Stimulated activated CD4-positive, alpha-beta T cell treated with anti-CD3 and anti-CD28 coated beads, TNF-alpha, amount 100 ng/mL, for 4 hours (primary cell): Measurements from ENCODE around the gene SLC2A10.
"Not testable (repeated sequence)": the region's sequence is repeated elsewhere in the genome, so short reads cannot be mapped to it uniquely, and the experiment has no call there.

Experiments used
- DNase-seq, 3 experiments: peaks; one replicate each; pipeline ENCODE4 v3.0.0-alpha.2; 2020; ENCODE audit warnings: low read depth in 3 of 3

The SLC2A10 gene

DNA sequence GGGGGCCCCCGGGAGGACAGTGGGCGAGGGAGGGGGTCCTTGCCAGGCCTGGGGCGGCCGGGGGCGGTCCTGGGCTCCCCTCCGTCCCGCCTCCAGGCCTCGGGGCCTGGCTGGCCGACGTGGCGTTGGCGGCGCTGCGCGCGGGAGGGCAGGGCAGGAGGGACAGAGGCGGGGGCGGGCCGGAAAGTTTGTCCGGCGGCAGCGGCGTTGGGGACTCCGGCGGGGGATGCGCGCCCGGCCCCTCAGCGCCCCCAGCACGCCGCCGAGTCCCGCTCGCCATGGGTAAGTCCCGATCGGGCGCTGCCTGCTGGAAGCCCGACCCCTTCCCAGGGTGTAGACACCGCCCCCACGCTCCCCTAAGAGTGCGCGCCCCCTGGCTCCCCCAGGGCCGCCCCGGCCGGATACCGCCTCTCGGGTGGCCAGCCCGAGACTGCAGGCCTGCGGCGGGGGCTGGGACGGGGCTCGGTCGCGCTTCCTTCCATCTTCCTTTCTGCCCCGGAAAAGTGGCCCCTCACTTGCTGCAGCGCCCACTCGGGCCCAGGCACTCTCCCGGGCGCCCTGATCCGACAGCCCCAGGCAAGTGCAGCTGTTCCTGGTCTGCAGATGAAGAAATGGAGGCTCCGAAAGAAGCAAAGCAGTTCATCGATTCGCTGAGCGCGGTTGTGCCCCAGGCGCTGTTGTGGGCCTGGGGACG lies at the start of gene SLC2A10:
SLC2A10 (plus strand) TSS at position 191 of the 694 bp plus-strand sequence; CDS start at position 279, 88 bp downstream.
- no peak for DNase-seq

DNA sequence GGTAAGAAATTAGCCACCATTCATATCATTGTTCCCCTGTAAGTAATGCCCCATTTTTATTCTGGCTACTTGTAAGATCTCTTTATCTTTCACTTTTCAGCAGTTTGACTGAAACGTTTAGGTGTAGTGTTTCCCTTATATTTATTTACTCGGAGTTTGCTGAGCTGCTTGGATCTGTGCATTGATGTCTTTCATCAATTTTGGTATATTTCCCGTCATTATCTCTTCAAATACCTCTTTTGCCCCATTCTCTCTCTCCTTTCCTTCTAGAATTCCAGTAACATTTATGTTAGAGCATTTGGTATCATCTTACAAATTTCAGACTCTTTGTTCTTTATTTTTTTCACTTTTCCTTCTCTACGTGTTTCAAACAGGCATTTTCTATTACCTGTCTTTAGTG lies 49.0 kb upstream of the SLC2A10 start:
- DNase-seq: no peak

GRCh38 chr20:46661659-46662058 lies 47.8 kb upstream of the SLC2A10 start:
- DNase-seq: no peak

DNA sequence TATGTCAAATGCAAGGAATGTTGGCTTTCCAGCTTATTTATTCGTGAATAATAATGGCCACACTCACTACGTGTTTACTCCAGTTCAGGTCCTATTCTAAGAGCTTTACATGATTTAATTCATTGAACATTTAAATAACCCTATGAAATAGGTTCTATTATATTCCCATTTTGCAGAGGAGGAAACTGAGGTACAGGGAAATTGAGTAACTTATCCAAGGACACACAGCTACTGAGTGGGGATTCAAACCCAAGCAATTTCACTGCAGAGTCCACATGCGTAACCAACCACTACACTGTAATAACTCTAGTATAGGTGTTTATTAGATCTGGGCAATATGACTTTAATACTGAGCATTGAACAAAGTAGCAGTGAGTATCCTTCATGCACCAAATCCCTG lies 45.9 kb upstream of the SLC2A10 start:
- no peak for DNase-seq

DNA sequence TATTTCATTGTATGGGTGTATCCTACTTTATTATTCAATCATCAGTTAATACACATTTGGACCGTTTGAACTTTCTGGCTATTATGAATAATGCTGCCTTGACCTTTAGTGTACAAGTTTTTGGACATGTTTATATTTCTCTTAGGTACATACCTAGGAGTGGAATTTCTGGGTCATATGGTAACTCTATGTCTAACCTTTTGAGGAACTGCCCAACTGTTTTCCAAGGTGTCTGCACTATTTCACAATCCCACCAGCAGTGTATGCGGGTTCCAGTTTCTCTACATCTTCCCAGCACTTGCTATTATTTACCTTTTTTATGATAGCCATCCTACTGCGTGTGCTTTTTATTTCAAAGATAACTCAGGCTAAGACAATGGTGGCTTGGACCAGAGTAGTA lies 43.8 kb upstream of the SLC2A10 start:
- no peak for DNase-seq

- DNase-seq: no peak
Measured at GRCh38 chr20:46666306-46666705, 43.1 kb upstream of the SLC2A10 start.

DNA sequence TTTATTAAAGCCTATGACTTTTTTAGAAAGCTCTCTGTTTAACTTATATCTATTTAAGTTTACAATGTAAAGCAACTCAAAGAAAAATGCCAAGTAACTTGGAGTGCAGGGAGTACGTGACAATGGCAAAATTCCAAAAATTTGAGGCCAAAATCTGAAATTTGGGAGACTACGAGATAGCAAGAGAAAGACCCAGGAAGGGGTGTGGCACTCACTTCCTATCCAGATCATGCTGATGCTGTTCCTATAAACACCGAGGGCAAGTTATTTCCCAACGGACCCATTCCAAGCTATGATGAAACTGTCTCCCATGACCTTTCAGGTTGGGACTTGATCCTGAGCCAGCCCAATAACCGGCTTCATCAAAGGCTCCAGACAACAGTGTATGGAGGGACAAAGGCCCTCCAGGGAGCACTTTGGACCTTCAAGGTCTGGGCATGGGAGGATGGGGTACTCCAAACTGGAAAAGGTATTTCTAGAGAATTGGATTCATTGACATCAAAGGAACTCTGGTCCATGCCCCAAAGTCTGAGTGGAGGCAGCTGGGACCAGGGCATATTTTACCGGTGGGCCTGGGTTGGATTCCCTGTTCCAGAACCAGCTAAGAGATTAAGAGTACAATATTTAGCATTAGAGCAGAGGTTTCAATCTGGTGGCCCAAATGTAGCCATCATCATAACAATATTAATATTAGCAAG lies 42.5 kb upstream of the SLC2A10 start:
- DNase-seq: no peak

- DNase-seq: no peak
Measured at GRCh38 chr20:46670228-46670584, 39.2 kb upstream of the SLC2A10 start.

DNA sequence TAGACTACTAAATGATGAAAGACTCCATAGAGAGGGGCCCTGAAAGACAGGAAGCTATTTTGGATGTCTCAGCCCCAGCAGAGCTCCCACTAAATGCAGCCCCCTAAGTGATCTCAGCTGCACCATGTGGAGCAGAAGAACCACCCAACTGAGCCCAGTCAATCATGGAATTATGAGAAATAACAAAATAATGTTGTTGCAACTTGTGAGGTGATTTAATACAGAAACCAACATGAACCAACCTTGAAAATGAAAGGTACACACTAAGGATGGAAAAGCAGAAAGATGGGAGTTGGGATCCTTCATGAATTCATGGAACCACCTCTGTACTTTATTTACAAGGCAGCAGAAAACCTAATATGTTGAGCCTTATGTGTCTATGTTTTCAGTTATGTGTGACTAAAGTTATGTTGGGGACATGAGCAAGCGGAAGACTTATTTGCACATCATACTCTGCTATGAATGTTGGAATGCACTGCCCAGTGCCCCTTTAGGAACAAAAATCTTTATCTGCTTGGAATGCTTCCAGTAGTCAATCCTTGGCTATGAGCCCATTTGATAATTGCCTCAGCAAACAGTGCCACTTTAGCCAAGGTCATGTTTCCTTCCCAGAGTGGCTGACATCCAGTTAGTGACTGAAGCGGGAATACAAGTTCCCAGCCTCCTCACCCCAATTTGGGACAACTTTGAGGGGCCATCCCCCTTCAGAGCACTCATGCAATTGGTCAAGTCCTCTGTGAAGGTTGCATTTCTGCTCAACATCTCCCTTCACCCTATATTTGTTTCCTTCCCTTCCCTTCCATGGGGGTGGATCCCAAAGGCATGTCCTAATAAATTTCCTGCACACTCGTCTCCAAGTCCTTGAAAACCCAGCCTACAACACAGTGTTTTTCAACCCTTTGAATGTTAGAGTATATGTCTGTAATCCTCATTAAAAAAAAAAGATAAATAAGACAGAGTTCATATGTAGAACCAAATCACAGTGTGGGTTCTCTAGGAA lies 38.6 kb upstream of the SLC2A10 start:
- DNase-seq: no peak

DNA sequence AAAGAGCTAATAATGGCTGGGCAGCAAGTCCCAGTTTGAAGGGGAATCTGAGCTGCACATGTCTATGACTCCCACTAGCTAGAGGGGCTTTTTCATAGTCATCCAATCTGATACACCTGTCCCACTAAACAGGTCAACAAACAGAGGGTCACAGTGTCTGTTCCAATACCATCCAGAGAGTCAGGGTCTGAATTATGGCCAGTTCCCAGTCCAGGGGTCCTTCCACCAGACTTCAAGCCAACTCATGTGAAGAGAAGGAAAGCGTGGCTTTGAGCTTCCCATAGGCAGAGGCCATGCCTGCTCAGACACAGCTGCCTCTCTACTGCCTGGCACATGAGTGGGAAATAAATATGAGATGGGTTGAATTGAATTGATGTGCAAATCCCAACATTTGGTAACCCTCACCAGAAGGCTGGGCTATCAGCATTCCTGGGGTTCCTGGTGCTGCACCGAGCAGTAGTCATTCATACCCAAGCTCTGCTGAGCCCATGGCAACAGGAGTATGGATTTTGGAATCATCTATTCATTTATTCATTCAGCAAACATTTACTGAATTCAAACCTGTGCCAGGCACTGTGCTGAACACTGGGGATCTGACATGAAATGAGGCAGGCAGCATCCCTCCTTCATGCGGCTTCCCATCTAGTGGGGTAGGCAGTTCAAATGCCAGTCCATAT lies 37.4 kb upstream of the SLC2A10 start:
- no peak for DNase-seq

GRCh38 chr20:46672543-46673148 lies 36.8 kb upstream of the SLC2A10 start:
- DNase-seq: no peak

GRCh38 chr20:46673394-46674252 lies 35.8 kb upstream of the SLC2A10 start:
- no peak for DNase-seq

DNA sequence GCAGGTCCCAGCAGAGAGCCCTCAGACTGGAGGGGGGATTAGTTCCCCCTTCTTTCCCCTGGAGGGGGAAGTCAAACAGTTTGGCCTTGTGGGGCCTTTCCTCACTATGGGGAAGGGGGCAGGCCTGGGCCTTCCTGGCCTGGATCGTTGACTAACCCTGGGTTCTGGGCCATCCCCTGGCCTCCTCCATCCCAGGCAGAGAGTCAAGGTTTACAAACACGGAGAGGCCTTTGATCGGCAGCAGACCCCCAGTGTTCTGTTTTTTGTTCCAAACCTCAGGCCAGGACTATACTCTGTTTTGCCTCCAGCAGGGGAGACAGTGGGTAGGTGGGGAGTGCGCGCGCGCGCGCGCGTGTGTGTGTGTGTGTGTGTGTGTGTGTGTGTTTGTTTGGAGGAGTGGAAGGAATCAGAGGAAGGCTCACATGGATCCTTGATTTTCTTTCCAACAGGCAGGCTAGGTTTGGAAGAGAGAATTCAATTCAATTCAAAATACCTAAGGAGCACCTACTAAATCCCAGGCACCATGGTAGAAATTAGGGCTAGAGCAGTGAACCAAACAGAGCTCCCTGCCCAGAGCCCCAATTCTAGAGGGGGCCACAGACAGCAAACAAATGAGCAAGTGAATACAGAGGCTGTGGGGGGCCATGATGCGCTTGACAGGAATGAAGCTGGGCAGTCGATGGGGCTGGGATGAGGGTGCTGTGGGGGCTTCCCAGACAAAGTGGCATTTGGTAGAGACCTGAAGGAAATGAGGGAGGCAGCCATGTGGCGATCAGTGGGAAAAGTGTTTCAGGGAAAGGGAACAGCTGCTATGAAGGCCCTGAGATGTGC lies 35.0 kb upstream of the SLC2A10 start:
- DNase-seq: no peak

GRCh38 chr20:46676649-46677316 lies 32.7 kb upstream of the SLC2A10 start:
- not testable (repeated sequence) for DNase-seq

DNA sequence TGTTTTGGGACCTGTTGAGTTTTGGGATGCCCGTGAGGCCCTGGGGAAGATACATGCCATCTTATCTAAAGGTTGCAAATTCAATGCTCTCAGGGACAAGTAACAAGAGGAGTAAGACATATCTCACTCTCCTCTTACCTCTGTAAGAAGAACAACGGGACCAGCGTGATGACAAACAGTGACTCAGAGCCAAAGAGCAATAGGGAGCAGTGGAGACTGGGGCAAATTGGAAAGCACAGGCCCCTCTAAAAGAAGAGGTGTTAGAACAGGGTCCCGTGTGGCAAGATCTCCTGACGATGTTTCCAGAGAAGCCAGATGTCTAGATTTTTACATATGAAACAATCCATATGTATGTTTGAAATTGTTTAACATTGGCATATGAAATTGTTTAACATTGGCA lies 31.8 kb upstream of the SLC2A10 start:
- DNase-seq: no peak

- no peak for DNase-seq
Measured at GRCh38 chr20:46678516-46678915, 30.9 kb upstream of the SLC2A10 start.

DNA sequence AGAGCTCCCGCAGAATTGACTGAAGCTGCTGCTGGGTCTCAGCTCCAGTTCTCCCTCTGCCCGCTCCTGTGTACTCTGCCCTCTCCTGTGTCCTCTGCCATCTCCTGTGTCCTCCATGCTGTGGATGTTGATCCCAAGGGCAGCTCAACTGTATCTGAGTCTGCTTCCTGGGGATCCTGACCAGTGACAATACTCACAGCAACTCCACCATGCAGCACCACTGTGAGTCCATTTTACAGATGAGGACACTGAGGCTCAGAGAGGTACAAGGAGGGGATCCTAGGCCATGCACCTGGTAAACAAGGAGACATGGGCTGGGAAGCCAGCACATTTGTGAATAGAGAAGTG lies 28.8 kb upstream of the SLC2A10 start:
- no peak for DNase-seq

DNA sequence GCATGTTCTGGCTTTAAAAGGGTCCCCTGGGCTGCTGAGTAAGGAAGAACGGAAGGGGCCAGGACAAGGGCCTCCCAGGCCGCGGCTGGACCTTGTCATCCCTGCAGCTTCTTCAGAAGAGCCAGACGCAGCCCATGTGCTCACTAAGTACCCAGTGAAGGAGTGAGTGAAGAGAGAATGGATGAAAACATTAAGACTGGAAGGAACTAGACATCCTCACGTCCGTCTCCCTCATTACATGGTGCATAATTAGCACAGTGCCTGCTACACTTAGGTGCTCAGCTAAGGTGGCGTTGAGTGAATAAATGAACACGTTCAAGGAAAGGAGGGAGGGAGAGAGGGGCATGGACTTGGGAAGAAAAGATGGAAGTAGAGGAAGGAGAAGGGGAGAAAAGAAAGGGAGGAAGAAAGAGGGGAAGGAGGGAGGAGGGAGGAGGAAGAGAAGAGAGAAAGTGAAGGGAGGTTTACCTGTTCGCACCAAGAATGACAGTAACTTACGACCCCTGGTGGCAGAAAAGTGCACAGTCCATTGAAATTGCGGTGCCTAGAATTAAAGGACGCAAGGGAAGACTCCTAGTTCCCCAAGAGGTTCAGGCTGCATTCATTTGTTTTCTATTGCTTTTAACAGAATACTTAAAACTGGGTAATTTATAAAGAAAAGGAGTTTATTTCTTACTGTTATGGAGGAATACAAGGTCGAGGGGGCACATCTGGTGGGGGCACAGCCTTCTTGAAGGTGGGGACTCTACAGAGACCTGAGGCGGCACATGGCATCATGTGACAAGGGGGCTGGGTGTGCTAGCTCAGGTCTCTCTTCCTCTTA lies 28.2 kb upstream of the SLC2A10 start:
- peak; percentile 41 to 49 (median 41) for DNase-seq
